GM12878 (cell line): Measurements from ENCODE around the gene DMRTC2. TPM values are rescaled to one million over a fixed set of nuclear protein-coding genes. Genes with fewer than 3 reads are reported as not detected.

Experiments used
- ATAC-seq: fragments of 200-7000 bp; cut with Tn5 transposase; 3 replicates; pipeline ENCODE4 v1.9.1; 2020; ENCODE audit warnings: mild to moderate bottlenecking, moderate library complexity
- BruUV-seq: library from RNA; stranded (reverse); fragments of 400-500 nt; replicated peaks from 2 replicates; lab custom pipeline; 2021; lab: Mats Ljungman, UMichigan
- CTCF ChIA-PET: fragments of 300-600 bp; sonication (Branson Sonifier 250); formaldehyde crosslinking; extraction: SDS; loops from one replicate; lab custom pipeline; 2021; ENCODE audit warnings: inconsistent platforms; lab: Yijun Ruan, JAX
- POLR2A ChIA-PET: fragments of 350-600 bp; formaldehyde crosslinking; extraction: SDS; loops from one replicate; lab custom pipeline; 2021; ENCODE audit warnings: inconsistent platforms; lab: Charles Lee
- RAD21 ChIA-PET: fragments of 300-600 bp; sonication (Branson Sonifier 250); formaldehyde crosslinking; loops from one replicate; lab custom pipeline; 2023; ENCODE audit warnings: antibody characterized with exemption; ENCODE audit not compliant: unreplicated experiment; lab: Charles Lee
- SMC1A ChIA-PET: fragments of 300-600 bp; sonication (Branson Sonifier 250); formaldehyde crosslinking; loops from one replicate; lab custom pipeline; 2023; ENCODE audit not compliant: unreplicated experiment, uncharacterized antibody; lab: Charles Lee
- DNase-seq: peaks from one replicate; pipeline ENCODE4 v3.0.0-alpha.2; 2011; ENCODE audit warnings: low read depth, low spot score
- FAIRE-seq: peaks from 3 replicates; lab custom pipeline; 2011; peaks lifted over from hg19 to GRCh38; lab: Jason Lieb, UNC
- H2AFZ ChIP-seq: 2 replicates; pipeline ENCODE4 v1.6.0; 2011; ENCODE audit warnings: low read depth, low read length, control low read depth; ENCODE audit not compliant: control insufficient read depth
- H3K27ac ChIP-seq: 2 replicates; pipeline ENCODE4 v1.5.1; 2011; ENCODE audit warnings: control low read depth; ENCODE audit not compliant: control insufficient read depth, insufficient read depth
- H3K27me3 ChIP-seq, 2 experiments: replicated peaks in 1 of 2; 2 replicates each; pipeline versions ENCODE4 v1.6.0 to v1.6.1; 2011; ENCODE audit warnings: low read length in 1 of 2; ENCODE audit not compliant: control insufficient read depth in 2 of 2, insufficient read depth in 2 of 2
- H3K36me3 ChIP-seq, 2 experiments: 2 replicates each; pipeline ENCODE4 v1.5.1; 2011; ENCODE audit warnings: low read length in 1 of 2; ENCODE audit not compliant: control insufficient read depth in 2 of 2, insufficient read depth in 2 of 2
- H3K4me1 ChIP-seq: 2 replicates; pipeline ENCODE4 v1.6.1; 2011; ENCODE audit warnings: mild to moderate bottlenecking, low read length, moderate library complexity, mixed read lengths; ENCODE audit not compliant: control insufficient read depth, insufficient read depth
- H3K4me2 ChIP-seq: 2 replicates; pipeline ENCODE4 v1.6.0; 2011; ENCODE audit warnings: control low read depth; ENCODE audit not compliant: control insufficient read depth, insufficient read depth
- H3K4me3 ChIP-seq: fragments of 200-600 bp; sonication (generic); 2 replicates; pipeline ENCODE4 v1.5.1; 2016
- H3K79me2 ChIP-seq: 2 replicates; pipeline ENCODE4 v1.6.0; 2011; ENCODE audit warnings: low read length; ENCODE audit not compliant: control insufficient read depth, insufficient read depth
- H3K9ac ChIP-seq: 2 replicates; pipeline ENCODE4 v1.8.0; 2011; ENCODE audit warnings: low read length, control low read depth, mixed read lengths; ENCODE audit not compliant: control insufficient read depth, insufficient read depth
- H3K9me3 ChIP-seq: replicated peaks from 3 replicates; pipeline ENCODE4 v1.5.1; 2011; ENCODE audit warnings: mild to moderate bottlenecking, low read length; ENCODE audit not compliant: control insufficient read depth, insufficient read depth
- H4K20me1 ChIP-seq: 2 replicates; pipeline ENCODE4 v1.6.0; 2011; ENCODE audit not compliant: control insufficient read depth, insufficient read depth
- BMI1 ChIP-seq: fragments of 450-650 bp; IDR thresholded peaks from 2 replicates; pipeline ENCODE4 v1.6.1; 2016; ENCODE audit warnings: mild to moderate bottlenecking, moderate library complexity, borderline replicate concordance
- CHD2 ChIP-seq: IDR thresholded peaks from 2 replicates; pipeline ENCODE4 v1.6.1; 2011; ENCODE audit warnings: low read depth, low read length, improper control_type of control experiment, borderline replicate concordance
- EP300 ChIP-seq, 2 experiments: fragments of 150-350 bp in 1 of 2; IDR thresholded peaks; 2 replicates each; pipeline ENCODE4 v1.6.1; 2011 to 2012; ENCODE audit warnings: low read depth in 2 of 2, low read length in 2 of 2, borderline replicate concordance in 1 of 2, improper control_type of control experiment in 1 of 2, inconsistent platforms in 1 of 2; ENCODE audit not compliant: control insufficient read depth in 1 of 2
- FOXM1 ChIP-seq: IDR thresholded peaks from 2 replicates; pipeline ENCODE4 v1.6.1; 2012; ENCODE audit warnings: low read depth, mild to moderate bottlenecking, inconsistent platforms, low read length, moderate library complexity
- KLF5 ChIP-seq: fragments of 450-650 bp; IDR thresholded peaks from 2 replicates; pipeline ENCODE4 v1.6.1; 2014; ENCODE audit warnings: mild to moderate bottlenecking; ENCODE audit not compliant: partially characterized antibody
- MEF2A ChIP-seq: IDR thresholded peaks from 2 replicates; pipeline ENCODE4 v1.6.1; 2011; ENCODE audit warnings: low read depth, mild to moderate bottlenecking, low read length, moderate library complexity; ENCODE audit not compliant: insufficient read depth
- PKNOX1 ChIP-seq: fragments of 450-650 bp; IDR thresholded peaks from 2 replicates; pipeline ENCODE4 v1.6.1; 2016; ENCODE audit warnings: mild to moderate bottlenecking
- SP1 ChIP-seq: IDR thresholded peaks from one replicate; pipeline ENCODE4 v1.6.1; 2011; ENCODE audit warnings: low read depth, low read length
- SPI1 ChIP-seq: IDR thresholded peaks from 2 replicates; pipeline ENCODE4 v1.6.1; 2011; ENCODE audit warnings: low read depth, mild to moderate bottlenecking, low read length, moderate library complexity, borderline replicate concordance; ENCODE audit not compliant: insufficient read depth
- SREBF1 ChIP-seq: IDR thresholded peaks from 2 replicates; pipeline ENCODE4 v1.6.1; 2012; ENCODE audit warnings: mild to moderate bottlenecking, low read length
- TARDBP ChIP-seq: IDR thresholded peaks from 2 replicates; pipeline ENCODE4 v1.6.1; 2016; ENCODE audit warnings: borderline replicate concordance
- USF2 ChIP-seq: IDR thresholded peaks from 2 replicates; pipeline ENCODE4 v1.6.1; 2011; ENCODE audit warnings: low read depth, low read length, improper control_type of control experiment, borderline replicate concordance
- ZNF592 ChIP-seq: fragments of 450-650 bp; IDR thresholded peaks from 2 replicates; pipeline ENCODE4 v1.6.1; 2017; ENCODE audit warnings: mild to moderate bottlenecking, moderate library complexity
- WGBS: methylation state at CpG from one replicate; pipeline ENCODE4 v1.1.6; 2016; ENCODE audit warnings: low lambda C conversion rate; ENCODE audit not compliant: insufficient replicate concordance, insufficient coverage; ENCODE audit errors: missing lambda C conversion rate; 5-methylcytosine and 5-hydroxymethylcytosine counted together
- in situ Hi-C: fragments of 300-500 bp; cut with MboI; formaldehyde crosslinking; loops from 9 replicates; pipeline ENCODE4 v1.14.3; 2018; ENCODE audit warnings: mixed read lengths
- intact Hi-C: fragments of 100-400 bp; cut with micrococcal nuclease; formaldehyde crosslinking; loops from one replicate; pipeline ENCODE4 v1.14.2; 2022; ENCODE audit not compliant: unreplicated experiment
- polyA plus RNA-seq, 11 experiments: library from polyadenylated mRNA; depleted of rRNA in 4 of 11; unstranded in 6 of 11; stranded (reverse) in 5 of 11; fragments of >200 nt; fragmentation: Nextera tagmentation in 4 of 11; fragmentation: Illumina TruSeq in 1 of 11; extraction: Ambion mirVana in 4 of 11; extraction: Trizol in 1 of 11; gene quantifications; 1 replicate in 1 of 11; 2 replicates in 10 of 11; pipeline versions ENCODE4 v1.2.1 to v1.2.3, GENCODE V29; 2011 to 2016; ENCODE audit warnings: inconsistent platforms in 2 of 11, missing spikeins in 2 of 11, low read depth in 1 of 11
- total RNA-seq, 4 experiments: library from RNA; depleted of rRNA in 3 of 4; stranded (reverse); fragments of >200 nt in 3 of 4; fragmentation: Illumina TruSeq in 1 of 4; extraction: Trizol in 1 of 4; gene quantifications; 2 replicates each; pipeline versions ENCODE4 v1.2.1 to v1.2.3, GENCODE V29; 2013 to 2021
- TF ChIP-seq, protein P1 (sequence below): IDR thresholded peaks from 2 replicates; pipeline ENCODE4 v1.6.1; 2011; ENCODE audit warnings: borderline replicate concordance, low read depth, mild to moderate bottlenecking, moderate library complexity, mixed read lengths, low read length; ENCODE audit not compliant: insufficient read depth; ENCODE audit errors: extremely low read length

Gene DMRTC2
- total and polyA plus RNA-seq, 10 of the 15 experiments (the other 5 are each of a cell fraction or from before 2014, with no cell fraction given): not detected

- H4K20me1 ChIP-seq: peaks cover 11% of the 10 kb centered on the region
- BruUV-seq: no TSS peak
- H3K4me2 ChIP-seq: peak overlapping the region; percentile 10
- TF ChIP-seq KLF5: peak; percentile 36
- no peak for TF ChIP-seq TARDBP
- TF ChIP-seq MEF2A: no peak
- TF ChIP-seq SREBF1: no peak
- peak; percentile 22 for TF ChIP-seq SPI1
- TF ChIP-seq BMI1: no peak
- TF ChIP-seq CHD2: peak; percentile 75
- peak; percentile 49 for TF ChIP-seq FOXM1
- TF ChIP-seq, protein P1, sequence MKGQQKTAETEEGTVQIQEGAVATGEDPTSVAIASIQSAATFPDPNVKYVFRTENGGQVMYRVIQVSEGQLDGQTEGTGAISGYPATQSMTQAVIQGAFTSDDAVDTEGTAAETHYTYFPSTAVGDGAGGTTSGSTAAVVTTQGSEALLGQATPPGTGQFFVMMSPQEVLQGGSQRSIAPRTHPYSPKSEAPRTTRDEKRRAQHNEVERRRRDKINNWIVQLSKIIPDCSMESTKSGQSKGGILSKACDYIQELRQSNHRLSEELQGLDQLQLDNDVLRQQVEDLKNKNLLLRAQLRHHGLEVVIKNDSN: no peak
- TF ChIP-seq SP1: peak; percentile 72
- TF ChIP-seq EP300 (IDR thresholded peaks at IDR 0.05; ENCODE audit: borderline replicate concordance in 1 of 2, control insufficient read depth in 1 of 2, low read depth in 2 of 2, low read length in 2 of 2): peak; percentile 80
- no peak for TF ChIP-seq ZNF592
- no peak for TF ChIP-seq USF2
- TF ChIP-seq PKNOX1: peak; percentile 75
Observed at GRCh38 chr19:41871573-41872383, 26.9 kb downstream of the DMRTC2 start.

More at GRCh38 chr19:41871573-41872383, 26.9 kb downstream of the DMRTC2 start:
- intact Hi-C loops (no loop called here), in situ Hi-C loops (loop anchor here (5.0 kb wide), 1 partner anchor 76 kb away; no protein-coding TSS in a partner anchor)
- Histone ChIP-seq H3K27me3 (no peaks in the 10 kb centered on the region), H2AFZ (no peak overlapping the region), H3K9ac (peak overlapping the region; percentile 45; the same call in 1 of the 2 replicates), H3K9me3 (no peaks in the 10 kb centered on the region), H3K79me2 (peaks cover 27% of the 10 kb centered on the region), H3K4me1 (peaks cover 78% of the 10 kb centered on the region), H3K27ac (peak overlapping the region; percentile 72), H3K4me3 (no peak overlapping the region; the same call in 1 of the 2 replicates), H3K36me3 (peaks cover 21% of the 10 kb centered on the region in 2 experiments)
- ChIA-PET POLR2A (interaction anchor here (1.6 to 6.6 kb wide), 4 partner anchors 9 to 74 kb away, joined by 4 to 90 read pairs (median 30); partner anchors contain the start of gene RPS19), CTCF (interaction anchor here (1.8 to 9.0 kb wide), 9 partner anchors 8 to 86 kb away, joined by 5 to 136 read pairs (median 28); partner anchors contain the start of genes ARHGEF1, ERFL, RABAC1 and RPS19), SMC1A (interaction anchor here (1.2 to 8.2 kb wide), 8 partner anchors 9 to 86 kb away, joined by 5 to 57 read pairs (median 18); partner anchors contain the start of gene RPS19), RAD21 (interaction anchor here (1.3 to 8.7 kb wide), 7 partner anchors 12 to 87 kb away, joined by 3 to 120 read pairs (median 13); partner anchors contain the start of genes ARHGEF1, RABAC1 and RPS19)
- DNase-seq (peak; percentile 80), ATAC-seq (peak; percentile 72), FAIRE-seq (peak; percentile 52)
- under 1% methylated on average over 16 of the region's 16 CpGs for WGBS
